Dermis lymphatic vessel endothelial cell (primary cell): ENCODE results near the gene PREPL. TPM values are rescaled to one million over a fixed set of nuclear protein-coding genes. Genes with fewer than 3 reads are reported as not detected.

Experiments
- total RNA-seq: library from RNA; depleted of rRNA; stranded (reverse); fragments of >200 nt; gene quantifications from 2 replicates; pipeline ENCODE4 v1.2.1, GENCODE V29; 2014

The PREPL gene
- 10.7 and 14.7 TPM in 2 replicates for total RNA-seq

DNA sequence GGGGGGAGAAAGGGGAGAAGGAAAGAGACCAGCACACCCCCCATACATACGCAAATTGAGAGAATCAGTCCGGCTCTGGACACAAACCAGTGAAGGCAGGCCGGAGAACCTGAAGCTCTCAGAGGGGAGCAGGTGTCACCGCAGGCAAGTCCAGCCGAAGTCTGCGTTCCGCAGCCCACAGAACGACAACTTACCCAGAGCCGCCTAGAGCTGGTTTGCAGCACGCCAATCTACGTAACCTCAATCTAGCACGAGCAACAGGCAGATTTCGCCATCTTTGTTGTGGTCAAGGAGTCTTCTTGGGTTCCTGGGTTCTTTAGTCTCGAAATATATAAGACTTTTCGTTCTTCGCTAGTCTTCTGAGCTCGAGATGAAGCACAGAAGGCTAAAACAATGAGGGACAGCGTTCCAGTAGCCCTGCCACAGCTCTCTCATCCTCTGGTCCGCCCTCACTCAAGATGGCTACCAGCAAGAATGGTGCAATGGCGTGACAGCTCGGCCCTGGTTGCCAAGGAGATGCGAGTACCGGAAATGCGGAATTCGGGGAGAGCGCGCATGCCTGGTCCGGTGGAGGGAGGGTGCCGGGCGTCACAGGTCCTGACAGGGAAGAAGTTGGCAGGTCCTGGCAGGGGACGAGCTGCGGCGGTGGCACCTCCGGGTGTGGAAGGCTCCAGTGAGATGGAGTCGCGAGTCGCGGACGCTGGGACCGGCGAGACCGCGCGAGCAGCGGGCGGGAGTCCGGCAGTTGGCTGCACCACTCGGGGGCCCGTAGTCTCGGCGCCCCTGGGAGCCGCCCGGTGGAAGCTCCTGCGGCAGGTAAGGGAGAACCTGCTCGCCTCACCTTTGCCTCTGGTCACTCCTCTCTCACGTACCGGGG, at the start of gene PREPL, which contains the start of gene CAMKMT:
Gene PREPL, minus strand, starts transcription at position 165 of the 877 bp plus-strand sequence. CDS start 15,152 bp downstream, outside the sequence.
Gene CAMKMT, plus strand, starts transcription at position 618 of the 877 bp plus-strand sequence.

Other genes starting within 250 kb of the PREPL start
- 25.4 and 28.2 TPM in 2 replicates for gene PPM1B, start 192.6 kb downstream of the PREPL start, total RNA-seq
- not detected in 2 replicates for gene SLC3A1, start 86.0 kb downstream of the PREPL start, total RNA-seq
- gene CAMKMT, start 453 bp upstream of the PREPL start, total RNA-seq = 3.6 and 4.1 TPM in 2 replicates